ENCODE measurements around the gene ARL6IP4. TPM values are rescaled to one million over a fixed set of nuclear protein-coding genes. Genes with fewer than 3 reads are reported as not detected.
"Not testable (repeated sequence)": the region's sequence is repeated elsewhere in the genome, so short reads cannot be mapped to it uniquely, and the experiment has no call there.

The ARL6IP4 gene
- total RNA-seq, 2 donors from 2014 or later: 173 to 228 TPM

DNA sequence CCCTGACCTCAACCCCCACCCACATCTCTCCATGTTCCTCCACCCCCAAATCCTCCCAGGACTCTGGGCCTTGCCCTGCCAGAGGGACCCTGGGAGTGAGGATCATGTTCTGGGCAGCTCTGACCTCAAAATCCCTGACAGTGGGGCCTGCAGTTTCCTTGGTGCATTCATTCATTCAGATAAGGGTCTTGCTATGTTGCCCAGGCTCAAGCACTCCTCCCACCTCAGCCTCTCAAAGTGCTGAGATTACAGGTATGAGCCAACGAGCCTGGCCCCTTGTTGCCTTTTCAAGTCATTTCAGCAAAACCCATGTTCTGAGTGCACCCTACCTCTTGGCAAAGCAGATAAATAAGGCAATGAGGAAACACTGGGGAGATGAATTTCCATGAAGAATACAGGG is 29.6 kb downstream of the ARL6IP4 start:
- H3K4me3 ChIP-seq: no peak overlapping the region
- H3K27ac ChIP-seq: no peak overlapping the region
- no peaks in the 10 kb centered on the region for H3K27me3 ChIP-seq (replicated peaks; ENCODE audit: insufficient read depth)
- H3K36me3 ChIP-seq: no peaks in the 10 kb centered on the region
- H3K4me1 ChIP-seq (ENCODE audit: control insufficient read depth in 1 of 2, low read depth in 2 of 2): no peaks in the 10 kb centered on the region
- TF ChIP-seq, protein P1, sequence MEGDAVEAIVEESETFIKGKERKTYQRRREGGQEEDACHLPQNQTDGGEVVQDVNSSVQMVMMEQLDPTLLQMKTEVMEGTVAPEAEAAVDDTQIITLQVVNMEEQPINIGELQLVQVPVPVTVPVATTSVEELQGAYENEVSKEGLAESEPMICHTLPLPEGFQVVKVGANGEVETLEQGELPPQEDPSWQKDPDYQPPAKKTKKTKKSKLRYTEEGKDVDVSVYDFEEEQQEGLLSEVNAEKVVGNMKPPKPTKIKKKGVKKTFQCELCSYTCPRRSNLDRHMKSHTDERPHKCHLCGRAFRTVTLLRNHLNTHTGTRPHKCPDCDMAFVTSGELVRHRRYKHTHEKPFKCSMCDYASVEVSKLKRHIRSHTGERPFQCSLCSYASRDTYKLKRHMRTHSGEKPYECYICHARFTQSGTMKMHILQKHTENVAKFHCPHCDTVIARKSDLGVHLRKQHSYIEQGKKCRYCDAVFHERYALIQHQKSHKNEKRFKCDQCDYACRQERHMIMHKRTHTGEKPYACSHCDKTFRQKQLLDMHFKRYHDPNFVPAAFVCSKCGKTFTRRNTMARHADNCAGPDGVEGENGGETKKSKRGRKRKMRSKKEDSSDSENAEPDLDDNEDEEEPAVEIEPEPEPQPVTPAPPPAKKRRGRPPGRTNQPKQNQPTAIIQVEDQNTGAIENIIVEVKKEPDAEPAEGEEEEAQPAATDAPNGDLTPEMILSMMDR (IDR thresholded peaks at IDR 0.05): no peak
- no peaks in the 10 kb centered on the region for H3K9me3 ChIP-seq
- ATAC-seq (ENCODE audit: insufficient number of reproducible peaks, low FRiP score, low read depth) (no peak), DNase-seq (ENCODE audit: low spot score) (no peak)

DNA sequence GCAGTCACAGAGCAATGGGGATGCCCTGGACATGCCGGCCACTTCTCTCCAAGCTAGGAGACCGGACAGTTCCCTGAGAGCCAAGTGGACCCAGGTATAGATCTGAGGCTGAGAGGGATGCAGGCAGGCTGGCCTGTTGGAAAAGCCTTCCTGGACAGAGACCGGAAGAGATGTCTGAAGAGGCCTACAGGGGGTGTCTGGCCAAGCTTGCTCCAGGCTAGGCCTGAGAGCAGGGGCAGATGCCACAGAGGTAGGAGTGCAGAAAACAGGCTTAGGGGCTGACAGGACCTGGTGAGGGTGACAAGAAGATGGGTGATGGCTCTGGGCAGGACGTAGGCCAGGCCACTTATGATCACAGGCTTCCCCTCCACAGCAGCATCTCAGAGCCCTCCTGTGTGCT is 30.2 kb downstream of the ARL6IP4 start:
- no peak for DNase-seq (ENCODE audit: low spot score)
- Histone ChIP-seq H3K36me3 (no peaks in the 10 kb centered on the region), H3K9me3 (no peaks in the 10 kb centered on the region), H3K27ac (no peak overlapping the region), H3K4me3 (no peak overlapping the region), H3K4me1 (ENCODE audit: control insufficient read depth in 1 of 2, low read depth in 2 of 2) (no peaks in the 10 kb centered on the region), H3K27me3 (replicated peaks; ENCODE audit: insufficient read depth) (no peaks in the 10 kb centered on the region)
- ATAC-seq (ENCODE audit: insufficient number of reproducible peaks, low FRiP score, low read depth): no peak
- TF ChIP-seq, protein P1 (IDR thresholded peaks at IDR 0.05): no peak

- no peak for ATAC-seq (ENCODE audit: insufficient number of reproducible peaks, low FRiP score, low read depth)
- Histone ChIP-seq H3K9me3 (no peaks in the 10 kb centered on the region), H3K4me1 (ENCODE audit: control insufficient read depth in 1 of 2, low read depth in 2 of 2) (no peaks in the 10 kb centered on the region), H3K27me3 (replicated peaks; ENCODE audit: insufficient read depth) (no peaks in the 10 kb centered on the region), H3K4me3 (no peak overlapping the region), H3K36me3 (no peaks in the 10 kb centered on the region), H3K27ac (no peak overlapping the region)
- DNase-seq (ENCODE audit: low spot score): no peak
- TF ChIP-seq, protein P1 (IDR thresholded peaks at IDR 0.05): no peak
Measured at GRCh38 chr12:123011701-123012100, 31.2 kb downstream of the ARL6IP4 start.

- ATAC-seq (ENCODE audit: insufficient number of reproducible peaks, low FRiP score, low read depth): no peak
- TF ChIP-seq, protein P1 (IDR thresholded peaks at IDR 0.05): no peak
Measured at GRCh38 chr12:123013185-123014095, 33.0 kb downstream of the ARL6IP4 start.

DNA sequence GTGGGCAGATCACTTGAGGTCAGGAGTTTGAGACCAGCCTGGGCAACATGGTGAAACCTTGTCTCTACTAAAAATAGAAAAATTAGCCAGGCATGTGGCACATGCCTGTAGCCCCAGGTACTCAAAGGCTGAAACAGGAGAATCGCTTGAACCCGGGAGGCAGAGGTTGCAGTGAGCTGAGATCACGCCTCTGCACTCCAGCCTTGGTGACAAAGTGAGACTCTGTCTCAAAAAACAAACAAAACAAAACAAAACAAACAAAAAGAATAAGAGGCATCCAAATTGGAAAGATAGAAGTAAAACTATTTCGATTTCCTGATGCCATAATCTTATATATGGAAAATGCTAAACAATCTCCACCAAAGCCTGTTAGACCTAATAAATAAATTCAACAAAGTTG is 34.0 kb downstream of the ARL6IP4 start:
- H3K27me3 ChIP-seq (replicated peaks; ENCODE audit: insufficient read depth); H3K9me3 ChIP-seq; H3K4me1 ChIP-seq (ENCODE audit: control insufficient read depth in 1 of 2, low read depth in 2 of 2); H3K27ac ChIP-seq; H3K36me3 ChIP-seq; H3K4me3 ChIP-seq; ATAC-seq (ENCODE audit: insufficient number of reproducible peaks, low FRiP score, low read depth); DNase-seq (ENCODE audit: low spot score): not testable (repeated sequence)

More at GRCh38 chr12:123013185-123014095, 33.0 kb downstream of the ARL6IP4 start:
- H3K36me3 ChIP-seq: no peaks in the 10 kb centered on the region
- no peak overlapping the region for H3K4me3 ChIP-seq
- no peaks in the 10 kb centered on the region for H3K27me3 ChIP-seq (replicated peaks; ENCODE audit: insufficient read depth)
- DNase-seq (ENCODE audit: low spot score): no peak
- H3K27ac ChIP-seq: no peak overlapping the region
- H3K9me3 ChIP-seq: no peaks in the 10 kb centered on the region
- H3K4me1 ChIP-seq (ENCODE audit: control insufficient read depth in 1 of 2, low read depth in 2 of 2): no peaks in the 10 kb centered on the region

All from thoracic aorta (tissue), 2 donors.